Stimulated activated naive CD8-positive, alpha-beta T cell treated with anti-CD3 and anti-CD28 coated beads, Interleukin-15, amount 100 ng/mL, for 72 hours (primary cell): ENCODE measurements around the gene PCDHGB7.
"Not testable (repeated sequence)": the region's sequence is repeated elsewhere in the genome, so short reads cannot be mapped to it uniquely, and the experiment has no call there.

ENCODE experiments used
- ATAC-seq: fragments of 150-1000 bp; cut with Tn5 transposase; 2 replicates; pipeline ENCODE4 v1.10.0; 2021; ENCODE audit warnings: mild to moderate bottlenecking, moderate library complexity
- DNase-seq, 2 donors: peaks; one replicate each; pipeline ENCODE4 v3.0.0; 2021 to 2022
- H3K27ac Mint-ChIP-seq, 2 donors: one replicate each; pipeline ENCODE4 v1.8.0; 2022; ENCODE audit warnings: mild to moderate bottlenecking in 2 of 2, mixed read lengths in 2 of 2, moderate library complexity in 2 of 2
- H3K27me3 Mint-ChIP-seq: one replicate; pipeline ENCODE4 v1.8.0; 2022; ENCODE audit warnings: mixed read lengths
- H3K4me1 Mint-ChIP-seq: one replicate; pipeline ENCODE4 v1.8.0; 2022; ENCODE audit warnings: mild to moderate bottlenecking, mixed read lengths
- H3K4me3 Mint-ChIP-seq, 2 donors: one replicate each; pipeline ENCODE4 v1.8.0; 2022; ENCODE audit warnings: mild to moderate bottlenecking in 2 of 2, mixed read lengths in 2 of 2, moderate library complexity in 1 of 2
- H3K9me3 Mint-ChIP-seq, 2 donors: one replicate each; pipeline ENCODE4 v1.8.0; 2022; ENCODE audit warnings: mixed read lengths in 2 of 2

PCDHGB7 gene

DNA sequence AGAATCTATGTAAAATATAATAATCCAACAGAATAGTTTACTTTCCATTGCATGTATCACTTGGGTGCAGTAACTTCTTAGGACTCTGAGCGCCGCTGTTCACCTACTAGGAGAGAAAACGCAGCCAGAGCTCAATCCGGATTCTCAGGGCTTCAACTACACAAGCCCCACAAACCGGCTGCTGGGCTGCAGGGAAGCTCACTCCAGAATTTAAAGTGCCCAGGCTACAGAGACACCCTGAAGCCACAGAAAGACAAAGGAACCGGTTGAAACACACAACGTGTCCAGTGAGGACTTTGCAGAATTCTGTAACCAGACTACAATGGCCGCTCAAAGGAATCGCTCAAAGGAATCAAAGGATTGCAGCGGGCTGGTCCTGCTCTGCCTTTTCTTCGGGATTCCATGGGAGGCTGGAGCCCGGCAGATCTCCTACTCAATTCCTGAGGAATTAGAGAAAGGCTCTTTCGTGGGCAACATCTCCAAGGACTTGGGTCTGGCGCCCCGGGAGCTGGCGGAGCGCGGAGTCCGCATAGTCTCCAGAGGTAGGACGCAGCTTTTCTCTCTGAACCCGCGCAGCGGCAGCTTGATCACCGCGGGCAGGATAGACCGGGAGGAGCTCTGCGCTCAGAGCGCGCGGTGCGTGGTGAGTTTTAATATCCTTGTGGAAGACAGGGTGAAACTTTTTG is 4.5 kb upstream of the PCDHGB7 start, which contains the start of gene PCDHGA10:
TSS of gene PCDHGA10 (plus strand) at position 134 of the 686 bp plus-strand sequence. CDS start at position 323, 189 bp downstream.
- Mint-ChIP-seq H3K4me1 (peaks cover 36% of the 10 kb centered on the region), H3K4me3 (peak within 1 kb of the TSS; percentile 89 to 91), H3K9me3 (peaks cover 10 to 28% of the 10 kb centered on the region in 2 donors), H3K27ac (peak within 1 kb of the TSS in 1 of 2 donors; percentile 96), H3K27me3 (peaks cover 82% of the 10 kb centered on the region)
- DNase-seq (peak; percentile 56 to 64), ATAC-seq (peak; percentile 78)

- peak overlapping the region in 1 of 2 donors; percentile 96 for H3K27ac Mint-ChIP-seq
- ATAC-seq (no peak), DNase-seq (no peak)
- peaks cover 35% of the 10 kb centered on the region for H3K4me1 Mint-ChIP-seq
- peaks cover 82% of the 10 kb centered on the region for H3K27me3 Mint-ChIP-seq
- peaks cover 12 to 28% of the 10 kb centered on the region in 2 donors for H3K9me3 Mint-ChIP-seq
- peak overlapping the region; percentile 89 to 91 for H3K4me3 Mint-ChIP-seq
Observed at GRCh38 chr5:141413540-141414069, 3.9 kb upstream of the PCDHGB7 start.

- Mint-ChIP-seq H3K9me3 (peaks cover 12 to 26% of the 10 kb centered on the region in 2 donors), H3K4me3 (peak overlapping the region; percentile 39 to 55), H3K4me1 (peaks cover 35% of the 10 kb centered on the region), H3K27me3 (peaks cover 82% of the 10 kb centered on the region)
- not testable (repeated sequence) for ATAC-seq, H3K27ac Mint-ChIP-seq, DNase-seq
Observed at GRCh38 chr5:141414548-141415274, 2.8 kb upstream of the PCDHGB7 start.

- DNase-seq, H3K27ac Mint-ChIP-seq, ATAC-seq: not testable (repeated sequence)
- Mint-ChIP-seq H3K4me3 (peak overlapping the region; percentile 39 to 55), H3K4me1 (peaks cover 35% of the 10 kb centered on the region), H3K9me3 (peaks cover 10 to 21% of the 10 kb centered on the region in 2 donors), H3K27me3 (peaks cover 82% of the 10 kb centered on the region)
Observed at GRCh38 chr5:141415275-141415618, 2.2 kb upstream of the PCDHGB7 start.

DNA sequence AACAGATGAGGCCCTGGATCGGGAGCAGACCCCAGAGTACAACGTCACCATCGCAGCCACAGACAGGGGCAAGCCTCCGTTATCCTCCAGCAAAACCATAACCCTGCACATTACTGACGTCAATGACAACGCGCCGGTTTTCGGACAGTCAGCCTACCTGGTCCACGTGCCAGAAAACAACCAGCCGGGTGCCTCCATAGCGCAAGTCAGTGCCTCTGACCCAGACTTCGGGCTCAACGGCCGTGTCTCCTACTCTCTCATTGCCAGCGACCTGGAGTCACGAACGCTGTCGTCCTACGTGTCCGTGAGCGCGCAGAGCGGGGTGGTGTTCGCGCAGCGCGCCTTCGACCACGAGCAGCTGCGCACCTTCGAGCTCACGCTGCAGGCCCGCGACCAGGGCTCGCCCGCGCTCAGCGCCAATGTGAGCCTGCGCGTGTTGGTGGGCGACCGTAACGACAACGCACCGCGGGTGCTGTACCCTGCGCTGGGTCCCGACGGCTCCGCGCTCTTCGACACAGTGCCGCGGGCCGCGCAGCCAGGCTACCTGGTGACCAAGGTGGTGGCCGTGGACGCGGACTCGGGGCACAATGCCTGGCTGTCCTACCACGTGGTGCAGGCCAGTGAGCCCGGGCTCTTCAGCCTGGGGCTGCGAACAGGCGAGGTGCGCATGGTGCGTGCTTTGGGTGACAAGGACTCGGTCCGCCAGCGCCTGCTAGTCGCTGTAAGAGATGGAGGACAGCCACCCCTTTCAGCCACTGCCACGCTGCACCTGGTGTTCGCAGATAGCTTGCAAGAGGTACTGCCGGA is 1.8 kb downstream of the PCDHGB7 start:
- Mint-ChIP-seq H3K27me3 (peaks cover 97% of the 10 kb centered on the region), H3K27ac (no peak overlapping the region), H3K4me3 (no peak overlapping the region), H3K4me1 (peaks cover 31% of the 10 kb centered on the region), H3K9me3 (peaks cover 17 to 36% of the 10 kb centered on the region in 2 donors)
- ATAC-seq (no peak), DNase-seq (no peak)

- H3K27ac Mint-ChIP-seq, result peak within 1 kb of the TSS in 1 of 2 donors; percentile 64
- DNase-seq (peak; percentile 53 to 57), ATAC-seq (peak; percentile 53)
- H3K27me3 Mint-ChIP-seq, result peaks cover 95% of the 10 kb centered on the region
- H3K4me1 Mint-ChIP-seq, result peaks cover 21% of the 10 kb centered on the region
- peaks cover 17 to 36% of the 10 kb centered on the region in 2 donors for H3K9me3 Mint-ChIP-seq
- peak within 1 kb of the TSS; percentile 82 to 85 for H3K4me3 Mint-ChIP-seq
Observed at GRCh38 chr5:141420855-141421488, 3.5 kb downstream of the PCDHGB7 start, which contains the start of gene PCDHGA11. PCDHGA11 (plus strand) TSS chr5:141421051; CDS start chr5:141421228, 177 bp downstream.

DNA sequence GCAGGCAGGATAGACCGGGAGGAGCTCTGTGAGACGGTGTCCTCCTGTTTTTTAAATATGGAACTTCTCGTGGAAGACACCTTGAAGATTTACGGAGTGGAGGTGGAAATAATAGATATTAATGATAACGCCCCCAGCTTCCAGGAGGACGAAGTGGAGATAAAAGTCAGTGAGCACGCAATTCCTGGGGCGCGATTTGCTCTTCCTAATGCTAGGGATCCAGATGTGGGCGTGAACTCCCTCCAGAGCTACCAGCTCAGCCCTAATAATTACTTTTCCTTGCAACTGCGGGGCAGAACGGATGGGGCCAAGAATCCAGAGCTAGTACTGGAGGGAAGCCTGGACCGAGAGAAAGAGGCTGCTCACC is 4.0 kb downstream of the PCDHGB7 start:
- peaks cover 17 to 36% of the 10 kb centered on the region in 2 donors for H3K9me3 Mint-ChIP-seq
- peak overlapping the region; percentile 82 to 85 for H3K4me3 Mint-ChIP-seq
- H3K27ac Mint-ChIP-seq, result peak overlapping the region in 1 of 2 donors; percentile 42
- H3K4me1 Mint-ChIP-seq, result peaks cover 21% of the 10 kb centered on the region
- H3K27me3 Mint-ChIP-seq, result peaks cover 95% of the 10 kb centered on the region
- DNase-seq (no peak), ATAC-seq (no peak)

- peaks cover 17 to 36% of the 10 kb centered on the region in 2 donors for H3K9me3 Mint-ChIP-seq
- H3K27me3 Mint-ChIP-seq, result peaks cover 98% of the 10 kb centered on the region
- H3K27ac Mint-ChIP-seq, result no peak overlapping the region
- H3K4me1 Mint-ChIP-seq, result peaks cover 15% of the 10 kb centered on the region
- DNase-seq (no peak), ATAC-seq (no peak)
- H3K4me3 Mint-ChIP-seq, result no peak overlapping the region
Observed at GRCh38 chr5:141422742-141423291, 5.3 kb downstream of the PCDHGB7 start.

DNA sequence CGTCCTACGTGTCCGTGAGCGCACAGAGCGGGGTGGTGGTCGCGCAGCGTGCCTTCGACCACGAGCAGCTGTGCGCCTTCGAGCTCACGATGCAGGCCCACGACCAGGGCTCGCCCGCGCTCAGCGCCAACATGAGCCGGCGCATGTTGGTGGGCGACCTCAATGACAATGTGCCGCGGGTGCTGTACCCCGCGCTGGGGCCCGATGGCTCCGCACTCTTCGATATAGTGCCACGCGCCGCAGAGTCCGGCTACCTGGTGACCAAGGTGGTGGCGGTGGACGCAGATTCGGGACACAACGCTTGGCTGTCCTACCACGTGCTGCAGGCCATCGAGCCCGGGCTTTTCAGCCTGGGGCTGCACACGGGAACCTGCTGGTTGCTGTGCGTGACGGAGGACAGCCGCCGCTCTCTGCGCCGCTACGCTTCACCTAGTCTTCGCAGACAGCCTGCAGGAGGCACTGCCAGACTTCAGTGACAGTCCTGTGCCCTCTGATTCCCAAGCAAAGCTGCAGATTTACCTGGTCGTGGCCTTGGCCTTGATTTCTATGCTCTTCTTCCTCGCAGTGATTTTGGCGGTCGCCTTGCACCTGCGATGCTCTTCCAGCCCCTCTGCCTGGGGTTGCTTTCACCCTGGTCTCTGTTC is 10.4 kb downstream of the PCDHGB7 start:
- Mint-ChIP-seq H3K4me3 (no peak overlapping the region), H3K27ac (peak overlapping the region in 1 of 2 donors; percentile 15), H3K27me3 (peaks cover 88% of the 10 kb centered on the region), H3K9me3 (peaks cover 18 to 38% of the 10 kb centered on the region in 2 donors), H3K4me1 (peaks cover 20% of the 10 kb centered on the region)
- ATAC-seq (no peak), DNase-seq (no peak)

GRCh38 chr5:141430332-141431113 is 13.0 kb downstream of the PCDHGB7 start, which contains the start of gene PCDHGA12:
PCDHGA12 (plus strand) TSS chr5:141430507; CDS start chr5:141430760, 253 bp downstream.
- peak in 1 of 2 donors; percentile 46 for DNase-seq
- H3K27me3 Mint-ChIP-seq, result peaks cover 77% of the 10 kb centered on the region
- H3K4me3 Mint-ChIP-seq, result peak within 1 kb of the TSS; percentile 81 to 84
- H3K4me1 Mint-ChIP-seq, result peaks cover 20% of the 10 kb centered on the region
- peak within 1 kb of the TSS; percentile 72 to 76 for H3K27ac Mint-ChIP-seq
- peak; percentile 83 for ATAC-seq
- H3K9me3 Mint-ChIP-seq, result peaks cover 18 to 49% of the 10 kb centered on the region in 2 donors

DNA sequence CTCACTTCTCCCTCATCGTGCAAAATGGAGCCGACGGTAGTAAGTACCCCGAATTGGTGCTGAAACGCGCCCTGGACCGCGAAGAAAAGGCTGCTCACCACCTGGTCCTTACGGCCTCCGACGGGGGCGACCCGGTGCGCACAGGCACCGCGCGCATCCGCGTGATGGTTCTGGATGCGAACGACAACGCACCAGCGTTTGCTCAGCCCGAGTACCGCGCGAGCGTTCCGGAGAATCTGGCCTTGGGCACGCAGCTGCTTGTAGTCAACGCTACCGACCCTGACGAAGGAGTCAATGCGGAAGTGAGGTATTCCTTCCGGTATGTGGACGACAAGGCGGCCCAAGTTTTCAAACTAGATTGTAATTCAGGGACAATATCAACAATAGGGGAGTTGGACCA is 13.8 kb downstream of the PCDHGB7 start:
- H3K4me3 Mint-ChIP-seq, result peak overlapping the region; percentile 81 to 84
- ATAC-seq (peak; percentile 53), DNase-seq (peak in 1 of 2 donors; percentile 40)
- peaks cover 69% of the 10 kb centered on the region for H3K27me3 Mint-ChIP-seq
- peaks cover 20% of the 10 kb centered on the region for H3K4me1 Mint-ChIP-seq
- H3K27ac Mint-ChIP-seq, result peak overlapping the region in 1 of 2 donors; percentile 12
- H3K9me3 Mint-ChIP-seq, result peaks cover 18 to 49% of the 10 kb centered on the region in 2 donors

- peaks cover 20% of the 10 kb centered on the region for H3K4me1 Mint-ChIP-seq
- H3K9me3 Mint-ChIP-seq, result peaks cover 18 to 49% of the 10 kb centered on the region in 2 donors
- not testable (repeated sequence) for DNase-seq, ATAC-seq, H3K27ac Mint-ChIP-seq
- H3K4me3 Mint-ChIP-seq, result peak overlapping the region; percentile 81 to 84
- peaks cover 59% of the 10 kb centered on the region for H3K27me3 Mint-ChIP-seq
Observed at GRCh38 chr5:141432308-141432707, 14.8 kb downstream of the PCDHGB7 start.

DNA sequence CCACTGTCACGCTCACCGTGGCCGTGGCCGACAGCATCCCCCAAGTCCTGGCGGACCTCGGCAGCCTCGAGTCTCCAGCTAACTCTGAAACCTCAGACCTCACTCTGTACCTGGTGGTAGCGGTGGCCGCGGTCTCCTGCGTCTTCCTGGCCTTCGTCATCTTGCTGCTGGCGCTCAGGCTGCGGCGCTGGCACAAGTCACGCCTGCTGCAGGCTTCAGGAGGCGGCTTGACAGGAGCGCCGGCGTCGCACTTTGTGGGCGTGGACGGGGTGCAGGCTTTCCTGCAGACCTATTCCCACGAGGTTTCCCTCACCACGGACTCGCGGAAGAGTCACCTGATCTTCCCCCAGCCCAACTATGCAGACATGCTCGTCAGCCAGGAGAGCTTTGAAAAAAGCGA is 15.2 kb downstream of the PCDHGB7 start:
- peaks cover 18 to 47% of the 10 kb centered on the region in 2 donors for H3K9me3 Mint-ChIP-seq
- DNase-seq, H3K4me3 Mint-ChIP-seq, ATAC-seq: not testable (repeated sequence)
- H3K27ac Mint-ChIP-seq, result peak overlapping the region in 1 of 2 donors; percentile 55
- H3K27me3 Mint-ChIP-seq, result peaks cover 55% of the 10 kb centered on the region
- H3K4me1 Mint-ChIP-seq, result peaks cover 20% of the 10 kb centered on the region
